IPS-18c (cell line): ENCODE measurements around the gene SUCLG1.

ENCODE experiments used
- H3K4me3 ChIP-seq: 2 replicates; pipeline ENCODE4 v1.7.0; 2013; ENCODE audit warnings: low read depth, mild to moderate bottlenecking, low read length, moderate library complexity; ENCODE audit not compliant: insufficient read depth
- H3K9me3 ChIP-seq: one replicate; pipeline ENCODE4 v1.6.1; 2013; ENCODE audit warnings: mild to moderate bottlenecking, low read length, moderate library complexity; ENCODE audit not compliant: control insufficient read depth, insufficient read depth

SUCLG1 gene

DNA sequence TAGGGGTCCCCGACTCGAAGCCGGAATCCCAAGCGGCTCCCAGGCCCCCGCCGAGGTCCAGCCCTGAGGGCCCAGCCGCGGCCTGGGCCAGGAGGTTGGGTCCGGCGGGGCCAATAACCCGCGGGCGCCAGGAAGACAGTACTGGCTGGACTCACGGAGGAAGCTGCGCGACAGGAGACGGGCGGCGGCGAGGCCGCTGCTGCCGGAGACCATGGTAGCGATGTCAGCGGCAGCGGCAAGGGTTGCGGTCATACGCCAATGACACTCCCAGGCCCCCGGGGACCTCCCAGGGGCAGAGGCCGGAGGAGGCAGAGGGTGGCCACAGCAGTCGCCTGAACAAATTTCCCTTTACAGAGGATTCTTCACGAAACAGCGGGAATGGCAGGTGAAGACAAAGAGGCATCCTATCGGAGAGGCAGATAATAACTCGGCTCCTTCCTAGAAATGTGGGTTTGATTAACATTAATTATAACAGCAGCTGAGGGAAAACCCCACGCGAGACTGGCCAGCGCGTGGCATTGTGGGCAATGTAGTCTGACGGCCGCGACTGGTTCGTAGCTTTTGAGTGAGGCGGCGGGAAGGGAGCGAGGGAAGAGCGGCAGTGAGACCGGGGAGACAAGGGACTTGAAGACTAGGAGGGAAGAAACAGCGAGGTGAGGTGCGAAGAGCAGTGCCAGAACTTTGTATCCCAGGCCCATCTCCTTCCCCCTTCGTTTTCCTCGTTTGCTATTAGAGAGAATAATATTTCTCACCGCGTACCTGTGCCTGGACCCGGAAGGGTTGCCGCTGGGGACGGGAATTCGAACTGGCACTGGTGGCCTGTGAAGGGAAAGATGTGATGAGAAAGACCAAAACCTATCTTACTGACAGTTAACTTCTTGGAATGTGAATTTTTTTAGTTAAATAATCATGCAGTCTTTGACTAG is at the start of gene SUCLG1:
SUCLG1 (minus strand) TSS at position 263 of the 926 bp plus-strand sequence; CDS start at position 252, 11 bp downstream.
- H3K9me3 ChIP-seq = no peaks in the 10 kb centered on the region
- H3K4me3 ChIP-seq = peak within 1 kb of the TSS; percentile 87

DNA sequence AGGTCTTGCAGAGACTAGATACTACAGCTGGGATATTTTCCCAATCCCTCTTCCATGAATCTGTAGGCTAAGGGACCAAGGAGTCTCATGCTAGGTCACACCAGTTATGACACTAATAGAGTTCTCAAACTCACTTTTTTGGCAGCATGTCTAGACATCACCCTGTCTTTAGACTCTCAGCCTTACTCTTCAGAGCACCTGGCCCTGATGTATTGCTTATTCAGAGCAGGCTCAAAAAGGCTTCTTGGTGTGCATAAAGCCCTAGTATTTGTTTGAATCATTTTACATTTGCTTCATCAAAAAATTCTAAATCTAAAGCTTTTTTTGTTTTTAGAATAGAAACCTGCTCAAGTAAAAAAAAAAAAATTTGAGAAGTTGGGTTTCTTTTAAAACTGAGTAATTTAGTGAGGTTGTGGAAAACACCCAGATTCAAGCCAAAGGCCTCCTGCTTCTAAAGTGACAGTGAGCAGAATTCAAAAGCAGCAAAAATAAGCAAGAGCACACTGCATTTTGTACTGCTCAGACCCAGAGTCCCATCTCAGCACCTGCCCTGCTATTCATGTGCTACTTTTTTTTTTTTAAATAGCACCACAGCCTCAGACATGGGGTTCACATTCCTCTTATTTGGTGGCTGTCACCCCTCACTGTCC is 39.2 kb upstream of the SUCLG1 start:
- Histone ChIP-seq H3K9me3 (no peaks in the 10 kb centered on the region), H3K4me3 (no peak overlapping the region)

DNA sequence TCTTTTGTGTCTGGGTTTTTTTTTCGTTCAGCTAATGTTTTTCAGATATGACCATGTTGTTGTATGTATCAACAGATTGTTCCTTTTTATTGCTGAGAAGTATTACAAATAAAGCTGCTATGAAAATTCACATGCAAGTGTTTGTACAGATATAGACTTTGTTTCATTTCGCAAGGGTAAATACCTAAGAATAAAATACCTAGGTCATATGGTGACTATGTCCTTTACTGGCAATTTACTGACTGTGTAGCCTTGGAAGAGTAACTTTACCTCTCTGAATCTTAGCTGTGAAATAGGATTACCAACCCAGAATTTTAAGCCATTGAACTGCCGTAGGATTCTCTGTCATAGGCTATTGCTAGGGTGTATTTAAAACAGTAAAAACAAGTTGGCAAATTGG is 38.2 kb upstream of the SUCLG1 start:
- H3K9me3 ChIP-seq = no peaks in the 10 kb centered on the region
- H3K4me3 ChIP-seq = no peak overlapping the region

DNA sequence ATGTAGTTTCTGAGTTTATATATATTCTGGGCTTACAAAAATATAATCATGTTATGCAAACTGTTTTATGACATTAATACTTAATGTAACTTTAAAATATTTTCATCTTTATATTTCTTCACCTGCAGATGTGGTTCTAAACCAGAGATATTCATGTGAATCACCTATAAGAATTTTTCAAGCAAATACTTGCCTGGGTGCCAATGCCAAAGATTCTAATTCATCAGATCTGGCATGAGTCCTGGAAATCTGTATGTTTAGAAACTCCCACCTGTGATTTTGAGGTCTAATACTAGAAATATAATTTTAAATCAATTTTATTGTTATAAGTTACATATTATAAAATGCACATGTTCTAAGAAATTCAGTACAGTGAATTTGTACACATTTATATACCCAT is 37.3 kb upstream of the SUCLG1 start:
- no peak overlapping the region for H3K4me3 ChIP-seq
- H3K9me3 ChIP-seq = no peaks in the 10 kb centered on the region

DNA sequence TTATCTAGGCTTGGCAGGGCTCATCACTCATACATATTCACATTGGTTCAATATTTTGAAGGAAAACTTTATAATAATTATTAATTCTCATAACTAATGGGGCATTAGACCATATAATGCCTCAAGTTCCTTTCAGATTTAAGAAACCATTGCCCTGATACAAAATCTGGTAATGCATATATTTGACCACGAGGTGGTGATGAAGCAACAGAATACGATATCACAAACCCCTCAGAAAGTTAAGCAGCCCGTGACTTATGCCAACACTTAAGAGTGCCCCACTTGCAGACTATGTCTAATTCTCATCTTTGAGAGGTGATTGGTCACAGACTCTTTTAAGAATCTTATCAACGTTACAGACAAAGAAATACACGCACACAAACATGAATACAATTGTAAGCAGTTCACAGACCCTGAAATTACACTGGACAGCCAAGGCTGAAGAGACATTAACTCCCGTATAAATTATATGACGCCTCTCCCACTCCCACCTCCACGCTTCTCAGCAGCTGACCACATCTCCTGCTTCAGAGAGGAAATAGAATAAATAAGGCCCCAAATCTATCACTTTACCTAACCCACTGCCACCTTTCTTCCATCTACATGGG is 36.6 kb upstream of the SUCLG1 start:
- H3K4me3 ChIP-seq = no peak overlapping the region
- no peaks in the 10 kb centered on the region for H3K9me3 ChIP-seq

DNA sequence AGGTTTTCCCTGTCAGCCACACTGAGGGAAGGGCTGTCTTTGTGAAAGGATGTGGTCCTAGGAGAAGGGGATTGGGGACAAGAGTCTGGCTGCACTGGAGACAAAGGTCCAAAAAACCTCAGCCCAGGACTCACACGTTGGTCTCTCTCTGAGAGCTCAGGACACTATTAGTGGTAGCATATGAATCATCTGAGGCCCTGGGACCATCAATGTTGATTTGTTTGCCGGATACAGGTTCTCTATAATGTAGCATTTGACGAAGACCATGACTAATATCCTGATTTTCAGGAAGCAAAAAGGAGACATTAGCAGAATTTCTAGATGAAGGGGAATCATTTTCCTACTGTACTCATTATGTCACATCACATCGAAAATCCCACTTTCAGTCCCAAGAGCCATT is 35.0 kb upstream of the SUCLG1 start:
- Histone ChIP-seq H3K4me3 (no peak overlapping the region), H3K9me3 (no peaks in the 10 kb centered on the region)

DNA sequence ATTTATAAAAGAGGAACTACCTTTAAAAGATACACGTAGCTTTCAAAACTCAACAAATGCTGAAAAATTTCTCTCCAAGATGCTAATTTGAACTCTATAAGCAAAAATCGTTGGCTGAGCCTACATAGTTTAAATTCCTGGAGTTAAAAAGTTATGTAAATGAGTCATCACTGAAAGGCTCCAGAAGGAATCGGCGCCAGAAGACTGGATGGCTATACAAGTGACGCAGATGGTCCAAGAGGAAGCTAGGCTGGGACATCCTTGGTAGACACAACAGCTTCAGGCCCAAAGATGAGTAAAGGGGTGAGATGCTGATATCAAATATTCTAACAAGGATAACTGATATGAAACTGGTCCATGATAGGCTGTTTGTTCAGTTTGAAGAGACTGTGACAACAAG is 34.4 kb upstream of the SUCLG1 start:
- Histone ChIP-seq H3K9me3 (no peaks in the 10 kb centered on the region), H3K4me3 (no peak overlapping the region)

DNA sequence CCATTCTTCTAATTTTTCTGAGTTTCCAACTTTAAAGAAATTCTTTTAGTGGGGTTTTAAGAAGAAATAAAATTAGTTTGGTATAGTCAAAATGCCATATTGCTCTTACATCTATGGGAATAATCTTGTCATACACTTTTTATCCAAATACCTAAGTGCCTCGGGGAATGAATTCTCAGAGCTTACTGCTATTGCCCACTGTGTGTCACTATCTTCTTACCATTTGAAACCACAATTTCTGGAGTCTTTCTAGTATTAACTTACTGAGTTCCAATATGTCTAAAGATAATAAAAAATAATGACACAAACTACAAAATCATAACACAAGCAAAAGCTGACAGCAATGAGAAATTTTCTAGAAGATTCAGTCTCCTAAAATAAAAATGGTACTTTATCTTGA is 33.5 kb upstream of the SUCLG1 start:
- Histone ChIP-seq H3K4me3 (no peak overlapping the region), H3K9me3 (no peaks in the 10 kb centered on the region)

DNA sequence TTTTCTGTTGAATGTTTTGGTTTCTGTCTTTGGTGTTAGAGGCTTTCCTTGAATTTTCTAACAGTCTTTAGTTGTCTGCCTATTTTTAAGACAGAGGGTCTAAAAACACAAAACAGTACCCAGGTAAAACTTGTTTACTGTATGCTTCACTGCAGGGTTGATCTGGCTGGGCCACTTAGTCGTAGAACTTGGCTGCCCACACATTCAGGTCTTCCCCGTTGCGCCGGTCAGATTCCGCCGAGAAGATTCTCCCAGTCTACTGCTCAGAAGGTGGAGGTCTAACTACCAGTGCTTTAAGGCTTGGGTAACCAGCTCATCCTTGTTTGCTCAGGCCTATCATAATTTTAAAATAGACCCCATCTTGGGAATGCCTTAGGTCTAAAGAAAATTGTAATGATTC is 32.7 kb upstream of the SUCLG1 start:
- no peaks in the 10 kb centered on the region for H3K9me3 ChIP-seq
- H3K4me3 ChIP-seq = no peak overlapping the region

GRCh38 chr2:84491256-84491655 is 32.2 kb upstream of the SUCLG1 start:
- Histone ChIP-seq H3K9me3 (no peaks in the 10 kb centered on the region), H3K4me3 (no peak overlapping the region)

DNA sequence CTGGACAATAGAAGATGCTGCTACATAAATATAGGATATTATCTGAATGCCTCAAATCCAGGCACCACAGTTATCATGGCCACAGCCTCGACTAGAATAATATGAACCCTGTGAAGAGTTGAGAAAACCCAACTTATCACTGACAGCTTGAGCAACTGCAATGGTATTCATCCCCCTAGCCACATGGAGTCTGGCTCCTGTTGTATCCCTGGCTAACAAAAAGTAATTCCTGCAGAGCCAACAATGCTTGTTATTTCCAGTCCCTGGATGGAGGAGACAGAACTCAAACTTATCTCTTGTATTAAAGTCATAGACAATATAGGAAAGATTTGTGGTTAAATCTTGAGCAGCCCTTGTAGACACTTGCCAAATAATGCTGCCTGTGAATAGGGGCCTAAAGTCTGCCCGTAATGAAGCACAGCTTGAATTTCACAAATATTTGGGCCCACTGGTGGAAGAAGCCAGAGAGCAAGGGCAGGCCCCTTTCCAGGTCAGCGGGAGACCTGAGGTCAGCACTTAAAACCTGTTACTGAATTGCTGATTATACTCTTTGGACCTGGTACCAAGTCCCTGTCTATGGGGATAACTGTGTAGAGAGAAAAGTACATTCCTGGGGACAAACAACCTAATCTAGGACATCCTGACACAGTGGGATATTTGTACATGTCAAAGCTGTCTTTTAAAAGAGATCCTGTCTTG is 28.4 kb upstream of the SUCLG1 start:
- Histone ChIP-seq H3K9me3 (peaks cover 3% of the 10 kb centered on the region), H3K4me3 (no peak overlapping the region)

DNA sequence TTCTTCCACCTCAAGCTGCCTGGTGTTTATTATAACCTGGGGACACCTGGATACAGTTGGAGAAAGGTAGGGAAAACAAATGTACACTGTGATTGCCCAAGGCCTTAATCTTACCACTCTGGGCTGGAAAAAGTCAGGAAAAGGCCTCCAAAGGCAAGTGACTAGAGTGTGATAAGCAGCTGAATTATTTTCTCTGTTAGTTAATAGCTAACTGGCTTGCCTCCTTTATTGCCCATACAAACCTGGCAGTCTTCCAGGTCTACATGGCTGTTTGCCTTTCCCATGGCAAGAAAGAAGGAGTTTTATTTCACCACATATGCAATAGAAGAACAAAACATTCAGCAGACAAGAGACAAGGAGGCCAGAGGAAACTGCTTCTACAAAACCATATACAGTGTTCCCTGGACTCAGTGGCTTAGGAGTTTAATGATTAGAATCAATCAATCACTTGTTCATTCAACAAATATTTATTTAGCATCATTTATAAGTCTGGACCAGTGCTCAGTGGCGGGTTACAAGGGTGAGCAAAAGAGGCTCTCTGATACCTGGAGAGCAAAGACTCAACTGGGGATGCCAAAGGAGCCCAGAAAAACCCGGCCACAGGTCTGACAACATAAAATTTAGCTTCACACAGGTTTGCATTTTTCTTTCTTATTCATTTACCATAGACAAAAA is 27.5 kb upstream of the SUCLG1 start:
- H3K4me3 ChIP-seq = no peak overlapping the region
- H3K9me3 ChIP-seq = peaks cover 3% of the 10 kb centered on the region

DNA sequence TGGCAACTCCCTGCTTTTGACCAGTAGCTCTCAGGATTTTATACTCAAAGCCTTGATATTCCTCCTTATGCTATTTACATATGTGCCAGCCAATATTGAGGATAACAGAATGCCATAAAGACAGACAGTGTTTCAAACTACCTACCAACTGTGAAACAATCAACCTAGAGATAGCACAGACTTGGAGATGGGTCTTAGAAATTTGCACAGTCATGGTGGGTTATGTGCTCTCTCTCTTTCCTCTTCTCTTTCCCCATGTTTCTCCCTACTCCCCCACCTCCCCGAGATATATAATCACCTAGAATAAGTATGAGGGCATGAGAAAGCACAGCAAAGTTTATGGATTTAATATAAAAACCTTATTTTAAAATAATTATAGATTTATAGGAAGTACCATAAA is 24.2 kb upstream of the SUCLG1 start:
- Histone ChIP-seq H3K4me3 (no peak overlapping the region), H3K9me3 (peaks cover 7% of the 10 kb centered on the region)

DNA sequence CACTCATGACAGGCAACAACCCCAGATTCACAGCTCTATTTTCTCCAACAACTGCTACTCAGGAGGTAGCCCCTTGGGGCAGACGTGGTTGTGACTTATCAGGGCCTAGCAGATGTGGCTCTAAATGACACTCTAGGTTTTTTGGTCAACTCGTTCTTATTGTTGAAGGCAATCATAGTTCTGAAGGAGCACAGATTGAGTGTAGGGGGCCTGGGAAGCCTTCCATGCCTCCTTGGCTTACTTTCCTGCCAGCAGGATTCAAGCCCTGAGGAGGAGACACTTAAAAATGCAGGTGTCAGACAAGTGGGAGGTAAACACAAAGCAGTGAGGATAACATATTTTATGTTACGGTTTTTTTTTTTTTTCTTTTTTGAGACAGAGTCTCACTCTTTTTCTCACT is 23.5 kb upstream of the SUCLG1 start:
- Histone ChIP-seq H3K4me3 (no peak overlapping the region), H3K9me3 (peaks cover 10% of the 10 kb centered on the region)

- H3K9me3 ChIP-seq = peaks cover 11% of the 10 kb centered on the region
- H3K4me3 ChIP-seq = no peak overlapping the region
These were observed 22.6 kb upstream of the SUCLG1 start for GRCh38 chr2:84481702-84482101.

- Histone ChIP-seq H3K9me3 (peaks cover 11% of the 10 kb centered on the region), H3K4me3 (no peak overlapping the region)
These were observed 19.8 kb upstream of the SUCLG1 start for GRCh38 chr2:84478867-84479266.

DNA sequence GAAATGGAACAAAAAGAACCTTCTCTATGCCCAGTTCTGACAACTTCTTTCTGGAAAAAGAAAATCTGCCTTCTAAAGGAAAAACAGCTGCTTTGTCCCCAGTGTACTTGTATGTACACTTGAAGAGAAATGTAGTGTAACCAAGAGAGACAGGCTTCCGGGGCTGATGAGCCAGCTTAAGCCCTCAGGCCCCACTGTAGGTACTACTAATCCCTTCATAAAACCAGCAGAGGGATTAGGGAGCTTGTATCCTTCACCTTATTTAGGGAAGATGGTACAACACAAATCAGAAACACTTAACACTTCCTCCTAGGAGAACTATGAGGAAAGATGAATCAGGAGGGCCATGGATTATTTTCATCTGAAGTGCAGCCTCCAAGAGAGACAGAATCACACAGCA is 18.8 kb upstream of the SUCLG1 start:
- Histone ChIP-seq H3K4me3 (no peak overlapping the region), H3K9me3 (peaks cover 10% of the 10 kb centered on the region)
